Gastroesophageal sphincter (tissue), 3 donors: ENCODE results near the gene ZFYVE16.

Source experiments
- CTCF ChIP-seq, 4 experiments: fragments of 200-600 bp in 2 of 4; fragments of 450-650 bp in 2 of 4; sonication (generic) in 1 of 4; IDR thresholded peaks; one replicate each; pipeline ENCODE4 v1.5.1; 2017 to 2019; ENCODE audit warnings: antibody characterized with exemption in 4 of 4, mild to moderate bottlenecking in 2 of 4, moderate library complexity in 2 of 4
- POLR2A ChIP-seq, 2 donors: fragments of 450-650 bp; IDR thresholded peaks; one replicate each; pipeline ENCODE4 v1.6.1; 2017; ENCODE audit warnings: antibody characterized with exemption in 2 of 2, mild to moderate bottlenecking in 2 of 2, moderate library complexity in 1 of 2

DNA sequence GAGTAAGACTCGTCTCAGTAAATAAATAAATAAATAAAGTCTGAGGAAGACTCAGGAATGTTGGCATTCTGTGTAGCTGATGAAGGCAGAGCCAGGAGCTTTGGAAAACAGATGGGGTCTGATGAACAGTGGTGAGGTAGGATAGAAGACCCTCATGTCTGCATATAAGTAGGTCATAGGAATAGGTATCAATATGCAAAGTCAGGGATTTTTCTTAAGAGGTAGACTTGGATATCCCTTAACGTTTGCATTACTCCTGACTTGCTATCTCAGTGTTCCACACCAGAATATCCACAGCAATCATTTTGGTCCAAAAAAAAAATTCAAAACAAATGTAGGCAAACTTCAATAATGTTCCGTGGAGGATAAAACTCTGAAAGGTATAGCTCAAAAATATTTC lies 31.3 kb upstream of the ZFYVE16 start:
- TF ChIP-seq CTCF (IDR thresholded peaks at IDR 0.05) (no peak), POLR2A (IDR thresholded peaks at IDR 0.05) (no peak)
